CD14-positive monocyte (primary cell): ENCODE measurements around the gene SLC66A1. TPM values are rescaled to one million over a fixed set of nuclear protein-coding genes. Genes with fewer than 3 reads are reported as not detected.
"Not testable (repeated sequence)": the region's sequence is repeated elsewhere in the genome, so short reads cannot be mapped to it uniquely, and the experiment has no call there.

Source experiments
- DNase-seq, 3 donors: peaks; one replicate each; pipeline ENCODE4 v3.0.0-alpha.2; 2011 to 2022
- H2AFZ ChIP-seq: 2 replicates; pipeline ENCODE4 v1.6.0; 2012; ENCODE audit warnings: mild to moderate bottlenecking, low read depth, low read length, inconsistent platforms; ENCODE audit not compliant: insufficient read depth, poor library complexity, severe bottlenecking
- H3K27ac ChIP-seq, 2 donors: 1 replicate in 1 of 2; 2 replicates in 1 of 2; pipeline ENCODE4 v1.5.1; 2012 to 2013; ENCODE audit warnings: low read length in 2 of 2, control low read depth in 1 of 2, inconsistent platforms in 1 of 2, low read depth in 1 of 2, mild to moderate bottlenecking in 1 of 2
- H3K27me3 ChIP-seq, 2 donors: one replicate each; pipeline versions ENCODE4 v1.6.0 to v1.6.1; 2011 to 2013; ENCODE audit warnings: low read length in 2 of 2; ENCODE audit not compliant: control insufficient read depth in 2 of 2, insufficient read depth in 2 of 2
- H3K36me3 ChIP-seq, 2 donors: replicated peaks in 1 of 2; 1 replicate in 1 of 2; 2 replicates in 1 of 2; pipeline versions ENCODE4 v1.5.1 to v1.6.1; 2012 to 2013; ENCODE audit warnings: low read length in 2 of 2, control low read depth in 1 of 2, inconsistent platforms in 1 of 2, mild to moderate bottlenecking in 1 of 2; ENCODE audit not compliant: insufficient read depth in 2 of 2, control insufficient read depth in 1 of 2
- H3K4me1 ChIP-seq, 2 donors: 1 replicate in 1 of 2; 2 replicates in 1 of 2; pipeline versions ENCODE4 v1.5.1 to v1.6.1; 2012 to 2013; ENCODE audit warnings: low read length in 2 of 2, control low read depth in 1 of 2, inconsistent platforms in 1 of 2, mild to moderate bottlenecking in 1 of 2, moderate library complexity in 1 of 2; ENCODE audit not compliant: insufficient read depth in 2 of 2, control insufficient read depth in 1 of 2
- H3K4me2 ChIP-seq: replicated peaks from 2 replicates; pipeline ENCODE3; 2012; ENCODE audit warnings: low read length, moderate library complexity, mild to moderate bottlenecking; ENCODE audit not compliant: poor library complexity, severe bottlenecking; ENCODE audit errors: extremely low read depth
- H3K4me3 ChIP-seq, 3 experiments: fragments of 200-600 bp in 1 of 3; sonication (generic) in 1 of 3; replicated peaks in 1 of 3; 1 replicate in 2 of 3; 2 replicates in 1 of 3; pipeline ENCODE4 v1.5.1; 2011 to 2013; ENCODE audit warnings: low read length in 3 of 3, mild to moderate bottlenecking in 3 of 3, control low read depth in 2 of 3, low read depth in 2 of 3, inconsistent platforms in 1 of 3, moderate library complexity in 1 of 3
- H3K79me2 ChIP-seq: 2 replicates; pipeline ENCODE4 v1.6.0; 2012; ENCODE audit warnings: mild to moderate bottlenecking, control low read depth, inconsistent platforms, low read length, moderate library complexity; ENCODE audit not compliant: insufficient read depth
- H3K9ac ChIP-seq: 2 replicates; pipeline ENCODE4 v1.6.0; 2017; ENCODE audit warnings: low read length, mild to moderate bottlenecking; ENCODE audit not compliant: insufficient read depth, poor library complexity, severe bottlenecking
- H3K9me3 ChIP-seq, 2 donors: replicated peaks in 1 of 2; 1 replicate in 1 of 2; 2 replicates in 1 of 2; pipeline versions ENCODE4 v1.5.1 to v1.6.1; 2012 to 2013; ENCODE audit warnings: low read length in 2 of 2, control low read depth in 1 of 2; ENCODE audit not compliant: control insufficient read depth in 1 of 2, insufficient read depth in 1 of 2
- H4K20me1 ChIP-seq: 2 replicates; pipeline ENCODE4 v1.6.0; 2012; ENCODE audit warnings: mild to moderate bottlenecking, low read length, control low read depth, moderate library complexity; ENCODE audit not compliant: insufficient read depth
- H3K27ac Mint-ChIP-seq, 7 donors: one replicate each; pipeline ENCODE4 v1.8.0; 2020; ENCODE audit warnings: mild to moderate bottlenecking in 7 of 7, mixed read lengths in 7 of 7, moderate library complexity in 6 of 7, inconsistent platforms in 2 of 7
- H3K27me3 Mint-ChIP-seq, 3 donors: one replicate each; pipeline ENCODE4 v1.8.0; 2021 to 2022; ENCODE audit warnings: low read depth in 3 of 3, mild to moderate bottlenecking in 3 of 3, mixed read lengths in 3 of 3, moderate library complexity in 3 of 3, inconsistent platforms in 1 of 3
- H3K36me3 Mint-ChIP-seq, 2 donors: one replicate each; pipeline ENCODE4 v1.8.0; 2020; ENCODE audit warnings: mixed read lengths in 2 of 2, inconsistent platforms in 1 of 2, mild to moderate bottlenecking in 1 of 2
- H3K4me1 Mint-ChIP-seq: one replicate; pipeline ENCODE4 v1.8.0; 2020; ENCODE audit warnings: mild to moderate bottlenecking, mixed read lengths
- H3K4me3 Mint-ChIP-seq, 2 donors: one replicate each; pipeline ENCODE4 v1.8.0; 2020; ENCODE audit warnings: mild to moderate bottlenecking in 2 of 2, mixed read lengths in 2 of 2, moderate library complexity in 1 of 2
- H3K9me3 Mint-ChIP-seq, 7 donors: one replicate each; pipeline ENCODE4 v1.8.0; 2020 to 2022; ENCODE audit warnings: mixed read lengths in 7 of 7, mild to moderate bottlenecking in 6 of 7, moderate library complexity in 6 of 7, inconsistent platforms in 2 of 7
- CTCF ChIP-seq: fragments of 200-600 bp; IDR thresholded peaks from one replicate; pipeline ENCODE4 v1.8.0; 2022; ENCODE audit warnings: antibody characterized with exemption, mild to moderate bottlenecking
- WGBS: methylation state at CpG from one replicate; pipeline ENCODE4 v1.1.5; 2013; ENCODE audit warnings: missing lambda C conversion rate; ENCODE audit not compliant: insufficient coverage; 5-methylcytosine and 5-hydroxymethylcytosine counted together
- intact Hi-C, 2 donors: fragments of 100-400 bp; cut with micrococcal nuclease; formaldehyde crosslinking; loops; one replicate each; pipeline versions ENCODE4 v1.15.0 to v1.15.1; 2023
- polyA plus RNA-seq, 3 donors: library from polyadenylated mRNA; depleted of rRNA in 1 of 3; unstranded in 2 of 3; stranded (reverse) in 1 of 3; fragments of 300-500 nt in 2 of 3; fragments of >200 nt in 1 of 3; fragmentation: Illumina TruSeq in 2 of 3; gene quantifications; 1 replicate in 2 of 3; 2 replicates in 1 of 3; pipeline ENCODE4 v1.2.3, GENCODE V29; 2012 to 2021

SLC66A1 gene
- polyA plus RNA-seq, 3 donors, result 9.1 to 21.1 (median 9.7) TPM

- Histone ChIP-seq H3K27ac (no peak overlapping the region), H3K36me3 (no peaks in the 10 kb centered on the region), H3K4me3 (no peak overlapping the region), H3K4me2 (no peak overlapping the region), H3K27me3 (peaks cover 6 to 17% of the 10 kb centered on the region in 2 donors), H3K79me2 (no peaks in the 10 kb centered on the region), H4K20me1 (no peaks in the 10 kb centered on the region), H2AFZ (no peak overlapping the region), H3K9ac (no peak overlapping the region), H3K9me3 (peaks cover 0 to 6% of the 10 kb centered on the region in 2 donors), H3K4me1 (peaks cover 6 to 11% of the 10 kb centered on the region in 2 donors)
- H3K36me3 Mint-ChIP-seq, result peaks cover 0 to 11% of the 10 kb centered on the region in 2 donors
- intact Hi-C loops, result no loop called here
- TF ChIP-seq CTCF, result no peak
- peaks cover 6 to 17% (median 13%) of the 10 kb centered on the region in 7 donors for H3K9me3 Mint-ChIP-seq
- peak overlapping the region; percentile 48 to 81 for H3K4me3 Mint-ChIP-seq
- H3K27me3 Mint-ChIP-seq, result peaks cover 14 to 22% (median 20%) of the 10 kb centered on the region in 3 donors
- peak overlapping the region in 1 of 7 donors; percentile 45 for H3K27ac Mint-ChIP-seq
- H3K4me1 Mint-ChIP-seq, result peaks cover 11% of the 10 kb centered on the region
- no peak for DNase-seq
- 97% methylated on average over 11 of the region's 13 CpGs for WGBS
Measured at GRCh38 chr1:19287436-19288185, 24.5 kb upstream of the SLC66A1 start.

DNA sequence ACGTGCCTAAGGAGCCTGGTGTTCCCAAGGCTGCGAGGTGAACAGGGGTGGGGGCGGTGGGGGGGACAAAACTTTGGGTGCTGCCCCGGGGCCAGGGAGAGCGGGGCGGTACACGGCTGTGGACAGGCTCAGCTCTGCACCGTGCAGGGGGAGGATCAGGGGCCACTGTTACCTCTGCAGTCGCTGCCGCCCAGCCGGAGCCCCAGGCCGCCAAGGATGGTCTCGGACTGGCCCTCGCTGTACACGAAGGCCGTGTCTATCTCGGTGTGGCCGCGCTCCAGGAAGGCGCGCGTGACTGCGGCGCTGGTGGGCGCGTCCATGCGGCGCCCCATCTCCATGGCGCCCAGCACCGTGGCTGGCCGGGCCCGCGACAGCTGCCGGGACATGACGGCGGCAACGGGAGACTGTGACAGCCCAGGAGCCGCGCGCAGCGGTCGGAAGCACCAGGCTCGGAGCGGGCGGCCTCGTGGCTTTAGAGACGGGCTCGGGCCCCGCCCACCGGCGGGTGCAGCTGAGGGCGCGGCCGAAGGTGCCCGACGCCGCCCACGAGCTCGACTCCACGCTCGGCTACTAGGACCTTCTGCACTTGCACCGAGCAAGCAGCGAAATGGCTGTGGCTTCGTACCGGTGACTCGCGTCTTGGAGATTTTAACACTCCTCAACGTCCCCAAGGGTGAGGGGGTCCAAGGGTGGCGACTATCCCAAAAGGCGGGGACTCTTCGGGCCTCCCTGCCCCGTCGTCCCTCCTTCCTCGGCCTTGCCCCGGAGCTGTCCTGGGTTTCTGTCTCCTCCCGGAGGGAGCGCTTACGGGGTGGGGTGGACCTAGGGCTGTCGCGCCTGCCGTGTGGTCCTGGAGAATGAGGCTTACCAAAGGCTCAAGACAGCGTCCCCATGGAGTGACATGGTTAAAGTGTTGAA lies 23.5 kb upstream of the SLC66A1 start, which contains the start of gene AKR7A3:
Gene AKR7A3, minus strand, starts transcription at position 447 of the 918 bp plus-strand sequence. Its CDS starts 61 bp downstream, at position 386.
- Histone ChIP-seq H3K27me3 (peaks cover 6 to 17% of the 10 kb centered on the region in 2 donors), H3K9ac (peak within 1 kb of the TSS; percentile 29), H3K4me1 (peaks cover 6 to 11% of the 10 kb centered on the region in 2 donors), H2AFZ (peak within 1 kb of the TSS; percentile 75), H3K4me2 (peak within 1 kb of the TSS; percentile 80), H3K4me3 (peak within 1 kb of the TSS; percentile 37 to 73 (median 50))
- peaks cover 11% of the 10 kb centered on the region for H3K4me1 Mint-ChIP-seq
- H3K9me3 Mint-ChIP-seq, result peaks cover 6 to 26% (median 19%) of the 10 kb centered on the region in 7 donors
- H3K79me2 ChIP-seq, intact Hi-C loops, H4K20me1 ChIP-seq, H3K9me3 ChIP-seq, H3K36me3 ChIP-seq, H3K27ac ChIP-seq, H3K36me3 Mint-ChIP-seq: not testable (repeated sequence)
- H3K4me3 Mint-ChIP-seq, result peak within 1 kb of the TSS; percentile 76 to 86
- WGBS, result 19% methylated on average over 44 of the region's 82 CpGs
- DNase-seq, result peak; percentile 23 to 40 (median 40)
- peak within 1 kb of the TSS in 2 of 7 donors; percentile 40 to 45 for H3K27ac Mint-ChIP-seq
- peaks cover 14 to 22% (median 20%) of the 10 kb centered on the region in 3 donors for H3K27me3 Mint-ChIP-seq
